Left colon (tissue), 2 donors: ENCODE results near the gene NDUFV2. TPM values are rescaled to one million over a fixed set of nuclear protein-coding genes. Genes with fewer than 3 reads are reported as not detected.
"Not testable (repeated sequence)": the region's sequence is repeated elsewhere in the genome, so short reads cannot be mapped to it uniquely, and the experiment has no call there.

ENCODE experiments used
- ATAC-seq: fragments of 200-7000 bp; cut with Tn5 transposase; one replicate; pipeline ENCODE4 v1.9.1; 2020; ENCODE audit warnings: mild to moderate bottlenecking, moderate library complexity
- DNase-seq, 2 donors: peaks; one replicate each; pipeline ENCODE4 v3.0.0-alpha.2; 2020
- intact Hi-C, 2 donors: fragments of 100-400 bp; cut with DNase I in 1 of 2; cut with micrococcal nuclease in 1 of 2; formaldehyde crosslinking; loops; one replicate each; pipeline versions ENCODE4 v1.11.2 to v1.14.0; 2022; cut with DNase I, micrococcal nuclease
- total RNA-seq, 2 donors: library from RNA; stranded (reverse); fragmentation: NEBNext Ultra II Directional; extraction: Animal tissue kit (Norgen Biotek cat#: 25700); gene quantifications; one replicate each; pipeline ENCODE4 v1.2.1, GENCODE V29; 2021
- donor health status: DM: no; HTN: no; CAD: no.
- donor health status: DM: yes; HTN: yes; CAD: no.

NDUFV2 gene
- total RNA-seq, 2 donors from 2014 or later = 167 to 191 TPM

- intact Hi-C loops = loop anchor here in 1 of 2 donors (5.0 kb wide), 1 partner anchor 35 kb away; the partner anchor contains the start of gene NDUFV2
- peak; percentile 68 to 74 for DNase-seq
- peak; percentile 25 for ATAC-seq
Observed at GRCh38 chr18:9137168-9138066, 34.9 kb downstream of the NDUFV2 start.

GRCh38 chr18:9139400-9140039 is 37.0 kb downstream of the NDUFV2 start:
- intact Hi-C loops = loop anchor here (5.0 to 10.0 kb wide), 2 partner anchors 37 to 65 kb away; partner anchors contain the start of gene NDUFV2 (in 1 of the 2)
- DNase-seq = no peak
- no peak for ATAC-seq

GRCh38 chr18:9140381-9140780 is 37.9 kb downstream of the NDUFV2 start:
- intact Hi-C loops = loop anchor here in 1 of 2 donors (10.0 kb wide), 1 partner anchor 66 kb away; no protein-coding TSS in a partner anchor
- DNase-seq (no peak), ATAC-seq (no peak)

GRCh38 chr18:9140984-9141383 is 38.5 kb downstream of the NDUFV2 start:
- DNase-seq = no peak
- intact Hi-C loops = loop anchor here in 1 of 2 donors (10.0 kb wide), 1 partner anchor 66 kb away; no protein-coding TSS in a partner anchor
- no peak for ATAC-seq

GRCh38 chr18:9146224-9146623 is 43.7 kb downstream of the NDUFV2 start:
- intact Hi-C loops = loop anchor here (5.0 to 10.0 kb wide), 2 partner anchors 71 to 74 kb away; no protein-coding TSS in a partner anchor
- DNase-seq (no peak), ATAC-seq (no peak)

GRCh38 chr18:9147440-9148202 is 45.1 kb downstream of the NDUFV2 start:
- DNase-seq (no peak), ATAC-seq (peak; percentile 92)
- intact Hi-C loops = loop anchor here (5.0 to 10.0 kb wide), 2 partner anchors 73 to 75 kb away; no protein-coding TSS in a partner anchor

- intact Hi-C loops = loop anchor here (5.0 to 10.0 kb wide), 2 partner anchors 73 to 76 kb away; no protein-coding TSS in a partner anchor
- ATAC-seq (no peak), DNase-seq (no peak)
Observed at GRCh38 chr18:9148203-9148552, 45.7 kb downstream of the NDUFV2 start.

- intact Hi-C loops = no loop called here
- no peak for DNase-seq
- no peak for ATAC-seq
Observed at GRCh38 chr18:9150121-9150520, 47.6 kb downstream of the NDUFV2 start.

GRCh38 chr18:9153256-9153655 is 50.8 kb downstream of the NDUFV2 start:
- intact Hi-C loops = no loop called here

GRCh38 chr18:9156604-9157249 is 54.2 kb downstream of the NDUFV2 start:
- DNase-seq (no peak), ATAC-seq (no peak)
- intact Hi-C loops = no loop called here

More at GRCh38 chr18:9153256-9153655, 50.8 kb downstream of the NDUFV2 start:
- no peak for ATAC-seq
- no peak for DNase-seq

- no peak for DNase-seq
- intact Hi-C loops = no loop called here
- ATAC-seq = no peak
Observed at GRCh38 chr18:9157806-9158205, 55.3 kb downstream of the NDUFV2 start.

- intact Hi-C loops = no loop called here
- no peak for DNase-seq
- ATAC-seq = no peak
Observed at GRCh38 chr18:9160014-9160413, 57.5 kb downstream of the NDUFV2 start.

GRCh38 chr18:9162663-9163062 is 60.2 kb downstream of the NDUFV2 start:
- DNase-seq, intact Hi-C loops, ATAC-seq: not testable (repeated sequence)

- DNase-seq, ATAC-seq, intact Hi-C loops: not testable (repeated sequence)
Observed at GRCh38 chr18:9164149-9164548, 61.6 kb downstream of the NDUFV2 start.

GRCh38 chr18:9165883-9166282 is 63.4 kb downstream of the NDUFV2 start:
- DNase-seq, ATAC-seq, intact Hi-C loops: not testable (repeated sequence)

GRCh38 chr18:9169515-9169914 is 67.0 kb downstream of the NDUFV2 start:
- DNase-seq, intact Hi-C loops, ATAC-seq: not testable (repeated sequence)

GRCh38 chr18:9171919-9172318 is 69.4 kb downstream of the NDUFV2 start:
- ATAC-seq, DNase-seq, intact Hi-C loops: not testable (repeated sequence)

GRCh38 chr18:9172506-9173127 is 70.1 kb downstream of the NDUFV2 start:
- DNase-seq (no peak), ATAC-seq (no peak)
- intact Hi-C loops = no loop called here
